ENCODE data around the gene AP1G2. TPM values are rescaled to one million over a fixed set of nuclear protein-coding genes. Genes with fewer than 3 reads are reported as not detected.
A peak's percentile ranks its signal among the peaks of the same experiment; 100 is the strongest.

AP1G2 gene
- total and polyA plus RNA-seq, 2 of the 13 experiments (the other 11 are each of a cell fraction or from before 2014, with no cell fraction given), result 96.9 to 611 TPM

DNA sequence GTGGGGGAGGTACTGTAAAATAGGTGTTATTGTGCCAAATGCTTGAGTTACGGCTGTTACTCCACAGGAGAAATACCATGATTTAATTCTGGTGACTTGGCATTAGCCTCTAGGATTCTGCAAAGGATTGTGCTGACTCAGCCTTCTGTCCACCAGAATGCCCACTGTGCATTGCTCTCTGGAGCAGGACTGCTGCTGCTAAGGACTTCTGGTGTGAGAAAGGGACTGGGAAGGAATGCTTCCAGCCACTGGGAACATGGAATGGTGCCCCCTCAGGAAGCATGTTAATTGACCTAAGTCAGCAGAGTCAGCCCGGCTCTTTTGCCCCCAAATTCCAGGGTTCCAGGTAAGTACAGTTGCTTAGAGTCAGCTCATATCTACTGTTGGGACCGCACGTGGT lies 48.9 kb downstream of the AP1G2 start (continued):
- peak; percentile 99 to 100 for TF ChIP-seq MAFK (conservative IDR thresholded peaks at IDR 0.05 in 1 of 2, IDR thresholded peaks at IDR 0.05 in 1 of 2; ENCODE audit: low read length in 2 of 2)
- no peak for TF ChIP-seq SIN3A (IDR thresholded peaks at IDR 0.05; ENCODE audit: borderline replicate concordance, low read depth, low read length)
- TF ChIP-seq ZFP90 (CRISPR knock-in tag; IDR thresholded peaks at IDR 0.05; ENCODE audit: borderline replicate concordance), result no peak

GRCh38 chr14:23517650-23518326 lies 49.8 kb downstream of the AP1G2 start:
- Histone ChIP-seq H3K9ac (ENCODE audit: insufficient read depth, low read depth, low read length) (no peak overlapping the region), H3K4me3 (replicated peaks in 1 of 3; ENCODE audit: insufficient read depth in 1 of 3, low read depth in 2 of 3, low read length in 3 of 3) (no peak overlapping the region), H3K79me2 (ENCODE audit: insufficient read depth, low read length) (no peaks in the 10 kb centered on the region), H3K36me3 (replicated peaks in 1 of 2; ENCODE audit: control insufficient read depth in 1 of 2, insufficient read depth in 2 of 2, low read length in 2 of 2) (peaks cover 5 to 6% of the 10 kb centered on the region in 2 experiments; a peak in 3 of 5 replicates), H3K4me2 (ENCODE audit: low read depth, low read length) (no peak overlapping the region), H3K27me3 (ENCODE audit: control insufficient read depth in 1 of 2, insufficient read depth in 2 of 2, low read length in 2 of 2) (no peaks in the 10 kb centered on the region), H4K20me1 (ENCODE audit: insufficient read depth, low read length) (no peaks in the 10 kb centered on the region), H3K4me1 (ENCODE audit: insufficient read depth, low read length) (no peaks in the 10 kb centered on the region), H2AFZ (ENCODE audit: low read length) (no peak overlapping the region), H3K27ac (ENCODE audit: extremely low read length, insufficient read depth, low read length) (no peak overlapping the region), H3K9me3 (ENCODE audit: low read length) (no peaks in the 10 kb centered on the region)
- FAIRE-seq, result no peak
- no TSS peak for BruUV-seq (replicated peaks)
- no peak for ATAC-seq
- DNase-seq (ENCODE audit: low spot score), result no peak
- ChIA-PET CTCF (ENCODE audit: low intra/inter-chr PET ratio, low total read pairs) (interaction anchor here (1.0 kb wide), 1 partner anchor 40 kb away, joined by 3 read pairs; no protein-coding TSS in a partner anchor), POLR2A (no interaction called here)
- intact Hi-C loops (cut with micrococcal nuclease; ENCODE audit: unreplicated experiment), result no loop called here
- TF ChIP-seq PRPF4 (IDR thresholded peaks at IDR 0.05; ENCODE audit: low read depth, low read length, poor library complexity, severe bottlenecking), result no peak
- TF ChIP-seq PLRG1 (conservative IDR thresholded peaks at IDR 0.05), result 0 out of 2 replicates have a peak, but pooled peaks have one; percentile 71
- peak; percentile 32; the same call in 1 of the 2 replicates for TF ChIP-seq ZNF570 (CRISPR knock-in tag; IDR thresholded peaks at IDR 0.05; ENCODE audit: borderline replicate concordance)
- in situ Hi-C loops (cut with HindIII; ENCODE audit: extremely low pct_ligation_motif_present, low pct_unique_long_range_greater_than_20kb), result no loop called here
- 90% methylated on average over 6 of the region's 6 CpGs for WGBS (ENCODE audit: low lambda C conversion rate)

- H3K4me3 ChIP-seq (replicated peaks in 1 of 3; ENCODE audit: insufficient read depth in 1 of 3, low read depth in 2 of 3, low read length in 3 of 3), result no peak overlapping the region
- ChIA-PET POLR2A (no interaction called here), CTCF (ENCODE audit: low intra/inter-chr PET ratio, low total read pairs) (no interaction called here)
- no peaks in the 10 kb centered on the region for H3K9me3 ChIP-seq (ENCODE audit: low read length)
- no peak for DNase-seq (ENCODE audit: low spot score)
- WGBS (ENCODE audit: low lambda C conversion rate), result 93% methylated on average over 3 of the region's 3 CpGs
- no peaks in the 10 kb centered on the region for H3K4me1 ChIP-seq (ENCODE audit: insufficient read depth, low read length)
- H4K20me1 ChIP-seq (ENCODE audit: insufficient read depth, low read length), result no peaks in the 10 kb centered on the region
- H3K36me3 ChIP-seq (replicated peaks in 1 of 2; ENCODE audit: control insufficient read depth in 1 of 2, insufficient read depth in 2 of 2, low read length in 2 of 2), result peaks cover 6 to 7% of the 10 kb centered on the region in 2 experiments; a peak in 3 of 5 replicates
- intact Hi-C loops (cut with micrococcal nuclease; ENCODE audit: unreplicated experiment), result no loop called here
- no peak overlapping the region for H3K27ac ChIP-seq (ENCODE audit: extremely low read length, insufficient read depth, low read length)
- H2AFZ ChIP-seq (ENCODE audit: low read length), result no peak overlapping the region
- H3K27me3 ChIP-seq (ENCODE audit: control insufficient read depth in 1 of 2, insufficient read depth in 2 of 2, low read length in 2 of 2), result no peaks in the 10 kb centered on the region
- no peaks in the 10 kb centered on the region for H3K79me2 ChIP-seq (ENCODE audit: insufficient read depth, low read length)
- in situ Hi-C loops (cut with HindIII; ENCODE audit: extremely low pct_ligation_motif_present, low pct_unique_long_range_greater_than_20kb), result no loop called here
- H3K9ac ChIP-seq (ENCODE audit: insufficient read depth, low read depth, low read length), result no peak overlapping the region
- no peak for FAIRE-seq
- H3K4me2 ChIP-seq (ENCODE audit: low read depth, low read length), result no peak overlapping the region
- ATAC-seq, result 0 out of 3 replicates have a peak, but pooled peaks have one; percentile 7
- no TSS peak for BruUV-seq (replicated peaks)
- TF ChIP-seq NPAS2 (CRISPR knock-in tag; IDR thresholded peaks at IDR 0.05; ENCODE audit: borderline replicate concordance) (0 out of 2 replicates have a peak, but pooled peaks have one; percentile 55), MAFF (IDR thresholded peaks at IDR 0.05; ENCODE audit: low read depth, low read length) (0 out of 2 replicates have a peak, but pooled peaks have one; percentile 1), ZNF768 (CRISPR knock-in tag; IDR thresholded peaks at IDR 0.05) (no peak), ZNF12 (CRISPR knock-in tag; IDR thresholded peaks at IDR 0.05) (no peak), ZNF513 (CRISPR knock-in tag; conservative IDR thresholded peaks at IDR 0.05) (no peak), RBM22 (optimal IDR thresholded peaks at IDR 0.05; ENCODE audit: low read length) (peak; percentile 37), FOSL1 (CRISPR knock-in tag; IDR thresholded peaks at IDR 0.05; ENCODE audit: borderline replicate concordance) (no peak), YEATS4 (CRISPR knock-in tag; IDR thresholded peaks at IDR 0.05; ENCODE audit: borderline replicate concordance) (no peak)
- TF ChIP-seq, protein P1, sequence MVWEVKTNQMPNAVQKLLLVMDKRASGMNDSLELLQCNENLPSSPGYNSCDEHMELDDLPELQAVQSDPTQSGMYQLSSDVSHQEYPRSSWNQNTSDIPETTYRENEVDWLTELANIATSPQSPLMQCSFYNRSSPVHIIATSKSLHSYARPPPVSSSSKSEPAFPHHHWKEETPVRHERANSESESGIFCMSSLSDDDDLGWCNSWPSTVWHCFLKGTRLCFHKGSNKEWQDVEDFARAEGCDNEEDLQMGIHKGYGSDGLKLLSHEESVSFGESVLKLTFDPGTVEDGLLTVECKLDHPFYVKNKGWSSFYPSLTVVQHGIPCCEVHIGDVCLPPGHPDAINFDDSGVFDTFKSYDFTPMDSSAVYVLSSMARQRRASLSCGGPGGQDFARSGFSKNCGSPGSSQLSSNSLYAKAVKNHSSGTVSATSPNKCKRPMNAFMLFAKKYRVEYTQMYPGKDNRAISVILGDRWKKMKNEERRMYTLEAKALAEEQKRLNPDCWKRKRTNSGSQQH (CRISPR knock-in tag; IDR thresholded peaks at IDR 0.05; ENCODE audit: low read depth), result no peak
Observed at GRCh38 chr14:23514644-23514957, 53.0 kb downstream of the AP1G2 start.
